Muscle layer of duodenum (tissue), 2 donors: ENCODE measurements around the gene EEIG1.

Experiments used
- H3K27ac ChIP-seq: one replicate; pipeline ENCODE4 v1.7.0; 2013; ENCODE audit warnings: mild to moderate bottlenecking, low read length
- H3K27me3 ChIP-seq: one replicate; pipeline ENCODE4 v1.7.0; 2013; ENCODE audit warnings: low read depth, mild to moderate bottlenecking, control low read depth, low read length
- H3K36me3 ChIP-seq, 2 donors: one replicate each; pipeline ENCODE4 v1.7.0; 2013; ENCODE audit warnings: low read length in 2 of 2, control low read depth in 1 of 2, mild to moderate bottlenecking in 1 of 2; ENCODE audit not compliant: insufficient read depth in 2 of 2, control insufficient read depth in 1 of 2
- H3K4me1 ChIP-seq, 2 donors: one replicate each; pipeline ENCODE4 v1.7.0; 2013; ENCODE audit warnings: low read length in 2 of 2, mild to moderate bottlenecking in 2 of 2, control low read depth in 1 of 2, moderate library complexity in 1 of 2; ENCODE audit not compliant: insufficient read depth in 2 of 2, control insufficient read depth in 1 of 2
- H3K4me3 ChIP-seq, 2 donors: one replicate each; pipeline ENCODE4 v1.7.0; 2013; ENCODE audit warnings: low read length in 2 of 2, low read depth in 1 of 2, mild to moderate bottlenecking in 1 of 2
- H3K9me3 ChIP-seq, 2 donors: one replicate each; pipeline ENCODE4 v1.7.0; 2013; ENCODE audit warnings: low read length in 2 of 2, control low read depth in 1 of 2, mild to moderate bottlenecking in 1 of 2; ENCODE audit not compliant: control insufficient read depth in 1 of 2
- donor health status: healthy.

EEIG1 gene

GRCh38 chr9:127943011-127943662 lies 37.7 kb downstream of the EEIG1 start:
- no peaks in the 10 kb centered on the region for H3K27me3 ChIP-seq
- H3K27ac ChIP-seq, result no peak overlapping the region
- H3K36me3 ChIP-seq, result peaks cover 19 to 27% of the 10 kb centered on the region in 2 donors
- H3K4me3 ChIP-seq, result no peak overlapping the region
- H3K4me1 ChIP-seq, result peaks cover 4 to 30% of the 10 kb centered on the region in 2 donors
- H3K9me3 ChIP-seq, result no peaks in the 10 kb centered on the region

DNA sequence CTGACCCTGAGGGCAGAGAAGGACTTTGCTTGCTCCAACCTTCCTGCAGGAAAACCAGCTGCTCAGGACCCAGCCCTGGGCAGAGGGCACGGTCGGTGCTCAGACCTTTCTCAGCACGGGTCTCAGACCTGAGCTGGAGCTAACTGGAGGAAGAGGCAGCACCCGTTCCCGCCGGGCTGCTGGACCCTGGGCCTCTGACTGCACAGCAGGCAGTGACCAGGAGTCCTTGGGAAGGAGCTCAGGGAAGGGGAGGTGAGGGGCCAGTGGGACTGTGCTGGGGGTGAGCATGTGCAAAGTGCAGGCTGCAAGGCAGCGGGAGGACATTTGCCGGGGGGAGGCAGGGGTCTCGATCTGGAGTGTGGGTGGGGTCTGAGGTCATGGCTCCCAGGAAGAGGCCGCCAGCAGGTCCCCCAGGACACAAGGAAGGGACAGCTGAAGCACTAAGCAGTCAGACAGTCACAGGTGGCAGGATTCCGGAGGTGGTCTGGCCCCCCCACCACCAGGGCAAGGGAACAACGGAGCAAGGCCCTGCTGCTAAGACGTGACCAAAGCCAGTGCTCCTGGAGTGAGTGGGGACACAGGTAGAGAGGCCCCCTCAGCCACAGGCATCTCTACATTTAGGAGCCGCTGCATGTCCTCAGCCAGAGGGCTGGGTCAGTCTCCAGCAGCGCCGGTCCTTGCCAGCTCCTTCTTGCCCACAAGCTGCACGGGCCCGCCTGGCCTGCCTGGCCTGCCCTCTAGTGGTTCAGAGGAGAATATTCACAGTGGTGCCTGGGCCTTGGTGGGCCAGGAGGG lies 38.4 kb downstream of the EEIG1 start:
- no peak overlapping the region for H3K27ac ChIP-seq
- peaks cover 6 to 35% of the 10 kb centered on the region in 2 donors for H3K4me1 ChIP-seq
- no peaks in the 10 kb centered on the region for H3K9me3 ChIP-seq
- no peak overlapping the region for H3K4me3 ChIP-seq
- H3K27me3 ChIP-seq, result no peaks in the 10 kb centered on the region
- H3K36me3 ChIP-seq, result peaks cover 12 to 23% of the 10 kb centered on the region in 2 donors

DNA sequence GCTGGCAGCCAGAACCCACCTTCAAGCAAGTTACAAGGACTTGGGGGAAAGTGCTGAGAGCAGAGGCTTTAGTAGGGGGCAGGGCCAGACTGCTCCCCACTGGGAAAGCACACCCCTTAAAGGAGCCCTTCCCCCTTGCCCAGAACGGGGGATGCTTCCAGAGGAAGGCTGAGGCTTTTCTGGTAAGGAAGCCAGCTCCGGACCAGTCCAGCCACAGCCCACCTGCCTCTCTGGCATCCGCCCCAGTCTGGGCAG lies 38.9 kb downstream of the EEIG1 start:
- Histone ChIP-seq H3K36me3 (peaks cover 12 to 23% of the 10 kb centered on the region in 2 donors), H3K27ac (no peak overlapping the region), H3K4me1 (peaks cover 9 to 40% of the 10 kb centered on the region in 2 donors)

DNA sequence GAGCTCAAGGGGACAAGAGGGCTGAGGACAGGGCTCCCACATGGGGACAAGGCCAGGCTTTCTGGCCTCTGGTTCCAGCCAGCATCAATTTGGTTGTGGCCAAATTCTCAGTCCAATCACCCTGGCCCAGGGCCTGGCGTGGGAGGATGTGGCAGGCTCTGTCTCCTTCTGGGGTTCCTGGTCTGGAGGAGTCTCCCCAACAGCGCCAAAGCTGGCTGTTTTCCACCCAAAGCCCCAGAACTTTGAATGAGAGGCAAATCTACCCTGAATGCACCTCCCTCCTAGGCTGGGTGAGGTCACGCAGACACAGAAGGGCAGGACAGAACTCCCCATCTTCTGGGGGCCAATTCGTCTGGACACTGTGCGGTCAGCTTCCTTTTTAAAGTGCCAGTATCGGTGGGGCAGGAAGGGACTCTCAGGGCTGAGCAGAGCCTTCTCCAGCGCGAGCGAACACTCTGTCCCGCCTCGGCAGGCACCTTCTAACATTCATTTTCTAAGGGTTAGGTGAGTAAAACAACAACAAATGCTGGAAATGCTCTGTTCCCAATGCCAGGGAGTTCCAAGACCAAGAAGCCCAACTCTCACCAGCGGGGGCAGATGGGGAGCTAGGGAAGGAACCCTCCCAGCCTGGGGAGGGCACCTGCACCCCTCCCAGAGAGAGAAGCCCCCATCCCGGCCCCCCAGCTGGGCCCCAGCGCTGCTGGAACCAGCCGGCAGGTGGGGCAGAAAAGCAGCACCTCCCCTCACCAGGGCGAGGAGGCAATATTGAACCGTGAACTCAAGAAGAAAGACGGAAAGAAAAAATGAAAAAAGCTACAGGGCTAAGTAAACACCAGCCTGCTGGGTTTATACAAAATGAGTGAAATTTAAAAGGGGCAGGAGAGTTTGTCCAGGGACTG lies 39.5 kb downstream of the EEIG1 start:
- Histone ChIP-seq H3K27me3 (no peaks in the 10 kb centered on the region), H3K4me3 (no peak overlapping the region), H3K27ac (no peak overlapping the region), H3K36me3 (peaks cover 12 to 23% of the 10 kb centered on the region in 2 donors), H3K4me1 (peaks cover 15 to 41% of the 10 kb centered on the region in 2 donors), H3K9me3 (no peaks in the 10 kb centered on the region)

More for the DNA sequence above, 38.9 kb downstream of the EEIG1 start:
- H3K9me3 ChIP-seq, result no peaks in the 10 kb centered on the region
- no peaks in the 10 kb centered on the region for H3K27me3 ChIP-seq
- H3K4me3 ChIP-seq, result no peak overlapping the region

DNA sequence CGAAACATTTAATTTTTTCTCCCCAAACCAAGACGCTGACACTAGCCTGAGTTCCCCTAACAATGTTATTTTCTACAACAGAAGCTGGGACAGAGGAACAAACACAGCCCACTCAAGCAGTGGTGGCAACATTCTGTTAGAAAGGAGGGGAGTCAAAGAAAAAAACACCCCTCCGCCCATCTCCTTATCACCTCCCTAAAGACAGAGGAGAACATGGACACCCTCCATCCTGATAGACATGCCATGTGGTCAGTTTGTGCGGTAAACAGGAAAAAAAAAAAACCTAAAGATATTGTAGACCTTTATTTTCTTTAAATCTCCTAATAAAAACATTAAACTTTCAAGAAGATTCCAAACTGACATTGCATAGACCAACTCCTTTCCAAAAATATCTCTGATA lies 40.2 kb downstream of the EEIG1 start:
- H3K9me3 ChIP-seq, result no peaks in the 10 kb centered on the region
- no peaks in the 10 kb centered on the region for H3K27me3 ChIP-seq
- H3K27ac ChIP-seq, result no peak overlapping the region
- peaks cover 12 to 23% of the 10 kb centered on the region in 2 donors for H3K36me3 ChIP-seq
- no peak overlapping the region for H3K4me3 ChIP-seq
- peaks cover 16 to 46% of the 10 kb centered on the region in 2 donors for H3K4me1 ChIP-seq

- no peak overlapping the region for H3K27ac ChIP-seq
- no peaks in the 10 kb centered on the region for H3K9me3 ChIP-seq
- H3K36me3 ChIP-seq, result peaks cover 3 to 22% of the 10 kb centered on the region in 2 donors
- peaks cover 16 to 46% of the 10 kb centered on the region in 2 donors for H3K4me1 ChIP-seq
- H3K27me3 ChIP-seq, result no peaks in the 10 kb centered on the region
- H3K4me3 ChIP-seq, result peak overlapping the region; percentile 86 to 93
Measured at GRCh38 chr9:127938298-127938690, 42.5 kb downstream of the EEIG1 start.

GRCh38 chr9:127937388-127938297 lies 43.1 kb downstream of the EEIG1 start, which contains the start of gene DPM2:
Gene DPM2 (minus strand): TSS chr9:127937854. CDS start chr9:127937820, 34 bp downstream.
- no peaks in the 10 kb centered on the region for H3K27me3 ChIP-seq
- H3K36me3 ChIP-seq, result peaks cover 3 to 15% of the 10 kb centered on the region in 2 donors
- peaks cover 16 to 39% of the 10 kb centered on the region in 2 donors for H3K4me1 ChIP-seq
- peak within 1 kb of the TSS; percentile 86 to 93 for H3K4me3 ChIP-seq
- H3K9me3 ChIP-seq, result no peaks in the 10 kb centered on the region
- peak within 1 kb of the TSS; percentile 48 for H3K27ac ChIP-seq

DNA sequence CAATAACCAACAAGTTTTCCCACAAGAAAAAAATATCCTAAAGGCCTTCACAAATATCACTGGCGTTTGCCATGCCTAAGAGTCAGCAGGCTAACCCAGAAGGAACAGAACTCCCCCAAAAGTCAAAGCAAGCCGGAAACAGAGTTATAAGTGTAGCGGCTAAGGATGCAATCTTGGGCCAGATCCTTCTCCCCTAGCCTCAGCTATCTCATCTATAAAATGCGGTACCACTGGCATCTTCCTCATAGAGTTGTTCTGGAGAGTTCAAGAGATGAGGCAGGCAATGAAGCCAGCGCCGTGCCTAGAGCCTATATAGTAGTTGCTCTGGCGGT lies 43.8 kb downstream of the EEIG1 start:
- Histone ChIP-seq H3K4me1 (peaks cover 16 to 33% of the 10 kb centered on the region in 2 donors), H3K36me3 (peaks cover 3 to 10% of the 10 kb centered on the region in 2 donors), H3K4me3 (peak overlapping the region; percentile 86 to 93), H3K27ac (peak overlapping the region; percentile 48), H3K9me3 (no peaks in the 10 kb centered on the region), H3K27me3 (no peaks in the 10 kb centered on the region)

- Histone ChIP-seq H3K27me3 (no peaks in the 10 kb centered on the region), H3K27ac (no peak overlapping the region), H3K36me3 (peaks cover 3 to 8% of the 10 kb centered on the region in 2 donors), H3K4me3 (peak overlapping the region; percentile 86 to 93), H3K4me1 (peaks cover 16 to 31% of the 10 kb centered on the region in 2 donors), H3K9me3 (no peaks in the 10 kb centered on the region)
Measured at GRCh38 chr9:127936347-127936852, 44.4 kb downstream of the EEIG1 start.

DNA sequence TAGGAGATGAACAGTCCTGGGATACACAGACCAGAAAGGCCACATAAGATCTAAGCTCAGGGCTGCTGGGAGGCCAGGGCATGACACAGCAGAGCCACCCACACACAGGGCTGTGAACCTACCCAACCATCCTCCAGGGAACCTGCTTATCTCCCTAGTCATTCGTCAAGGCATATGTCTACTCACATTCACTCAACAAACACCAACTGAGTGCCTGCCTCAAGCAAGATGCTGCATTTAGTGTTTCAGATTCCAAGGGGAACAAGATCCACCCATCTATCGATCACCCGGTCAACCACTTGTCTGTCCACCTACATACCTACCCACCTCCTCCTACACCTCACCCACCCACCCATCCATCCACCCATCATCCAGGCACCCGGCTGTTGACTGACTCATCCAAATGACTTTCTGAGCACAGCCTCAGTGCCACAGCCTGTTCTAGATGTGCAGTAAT lies 45.0 kb downstream of the EEIG1 start:
- Histone ChIP-seq H3K4me1 (peaks cover 16 to 37% of the 10 kb centered on the region in 2 donors), H3K4me3 (no peak overlapping the region), H3K27ac (no peak overlapping the region), H3K27me3 (no peaks in the 10 kb centered on the region), H3K9me3 (no peaks in the 10 kb centered on the region), H3K36me3 (peaks cover 3 to 8% of the 10 kb centered on the region in 2 donors)
